ENCODE data around the gene HSBP1L1. TPM values are rescaled to one million over a fixed set of nuclear protein-coding genes. Genes with fewer than 3 reads are reported as not detected.

HSBP1L1 gene
- total RNA-seq, 1 donor from 2014 or later, result 1.8 TPM

GRCh38 chr18:79944126-79944731 is 20.2 kb upstream of the HSBP1L1 start:
- no peak for DNase-seq (ENCODE audit: low read depth in 2 of 2)

GRCh38 chr18:79944746-79945117 is 19.7 kb upstream of the HSBP1L1 start:
- no peak for DNase-seq (ENCODE audit: low read depth in 2 of 2)

- no peak for DNase-seq (ENCODE audit: low read depth in 2 of 2)
These were observed 19.1 kb upstream of the HSBP1L1 start for GRCh38 chr18:79945118-79946042.

DNA sequence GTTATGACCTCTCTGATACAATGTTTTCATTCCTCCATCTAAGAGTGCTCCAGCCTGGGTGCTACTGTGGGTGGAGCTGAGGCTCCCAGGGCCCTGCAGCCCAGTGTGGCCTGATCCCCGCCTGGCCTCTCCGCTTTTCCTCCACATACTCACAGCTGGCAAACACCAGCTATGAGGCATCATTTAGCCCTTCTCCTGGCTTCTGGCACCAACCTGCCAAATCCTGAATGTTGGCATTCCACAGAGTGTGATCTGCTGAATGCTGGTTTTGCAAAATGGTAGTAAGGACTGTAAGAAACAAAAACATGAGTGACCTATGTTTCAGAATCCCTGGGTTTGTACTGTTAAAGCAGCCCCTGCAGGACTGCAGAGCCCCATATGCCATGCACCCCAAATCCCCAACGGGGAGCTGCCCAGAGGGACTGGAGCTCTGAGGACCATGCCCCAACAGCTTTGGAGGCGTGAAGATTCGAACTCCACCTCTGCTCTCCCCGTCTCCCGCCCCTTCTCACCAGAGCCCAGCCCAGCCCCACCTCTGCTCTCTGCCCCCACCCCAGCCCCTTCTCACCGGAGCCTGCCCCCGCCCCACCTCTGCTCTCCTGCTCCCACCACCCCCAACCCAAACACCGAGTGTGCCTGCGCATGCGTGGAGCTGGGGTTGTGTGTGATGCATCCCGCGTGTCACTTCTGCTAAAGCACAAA is 17.2 kb upstream of the HSBP1L1 start:
- DNase-seq (ENCODE audit: low read depth in 2 of 2), result no peak

DNA sequence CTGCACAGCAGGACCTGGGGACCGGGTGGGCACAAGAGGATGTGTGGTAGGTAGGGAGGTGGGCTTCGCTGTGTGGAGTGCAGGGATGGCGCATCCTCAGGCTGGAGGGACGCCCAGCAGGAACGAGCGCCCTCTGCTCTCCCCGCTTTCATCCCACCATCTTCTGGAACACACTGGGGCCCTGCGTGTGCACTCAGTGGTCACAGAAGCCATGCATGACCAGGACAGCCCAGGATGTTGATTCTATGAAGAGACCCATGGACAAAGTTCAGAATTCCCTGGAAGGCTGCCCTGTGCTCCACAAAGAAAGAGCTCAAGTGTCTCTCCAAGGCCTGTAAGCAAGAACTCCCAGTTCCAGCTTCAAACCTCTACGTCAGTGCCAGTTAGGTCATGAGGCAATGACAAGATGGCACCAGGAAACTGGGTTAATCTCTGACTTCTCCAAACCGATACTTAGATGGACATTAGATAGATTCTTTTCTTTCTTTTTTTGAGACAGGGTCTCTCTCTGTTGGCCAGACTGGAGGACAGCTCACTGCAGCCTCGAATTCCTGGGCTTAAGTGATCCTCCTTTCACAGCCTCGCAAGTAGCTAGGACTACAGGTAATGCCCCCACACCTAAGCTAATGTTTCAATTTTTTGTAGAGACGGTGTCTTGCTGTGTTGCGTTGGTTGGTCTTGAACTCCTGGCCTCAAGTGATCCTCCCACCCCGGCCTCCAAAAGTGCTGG is 16.4 kb upstream of the HSBP1L1 start:
- DNase-seq (ENCODE audit: low read depth in 2 of 2), result no peak

GRCh38 chr18:79948719-79949411 is 15.6 kb upstream of the HSBP1L1 start:
- DNase-seq (ENCODE audit: low read depth in 2 of 2), result no peak

- peak in 1 of 2 donors; percentile 20 for DNase-seq (ENCODE audit: low read depth in 2 of 2)
These were observed 14.6 kb upstream of the HSBP1L1 start for GRCh38 chr18:79949697-79950487.

- peak; percentile 9 to 45 for DNase-seq (ENCODE audit: low read depth in 2 of 2)
These were observed 13.7 kb upstream of the HSBP1L1 start for GRCh38 chr18:79950515-79951341.

DNA sequence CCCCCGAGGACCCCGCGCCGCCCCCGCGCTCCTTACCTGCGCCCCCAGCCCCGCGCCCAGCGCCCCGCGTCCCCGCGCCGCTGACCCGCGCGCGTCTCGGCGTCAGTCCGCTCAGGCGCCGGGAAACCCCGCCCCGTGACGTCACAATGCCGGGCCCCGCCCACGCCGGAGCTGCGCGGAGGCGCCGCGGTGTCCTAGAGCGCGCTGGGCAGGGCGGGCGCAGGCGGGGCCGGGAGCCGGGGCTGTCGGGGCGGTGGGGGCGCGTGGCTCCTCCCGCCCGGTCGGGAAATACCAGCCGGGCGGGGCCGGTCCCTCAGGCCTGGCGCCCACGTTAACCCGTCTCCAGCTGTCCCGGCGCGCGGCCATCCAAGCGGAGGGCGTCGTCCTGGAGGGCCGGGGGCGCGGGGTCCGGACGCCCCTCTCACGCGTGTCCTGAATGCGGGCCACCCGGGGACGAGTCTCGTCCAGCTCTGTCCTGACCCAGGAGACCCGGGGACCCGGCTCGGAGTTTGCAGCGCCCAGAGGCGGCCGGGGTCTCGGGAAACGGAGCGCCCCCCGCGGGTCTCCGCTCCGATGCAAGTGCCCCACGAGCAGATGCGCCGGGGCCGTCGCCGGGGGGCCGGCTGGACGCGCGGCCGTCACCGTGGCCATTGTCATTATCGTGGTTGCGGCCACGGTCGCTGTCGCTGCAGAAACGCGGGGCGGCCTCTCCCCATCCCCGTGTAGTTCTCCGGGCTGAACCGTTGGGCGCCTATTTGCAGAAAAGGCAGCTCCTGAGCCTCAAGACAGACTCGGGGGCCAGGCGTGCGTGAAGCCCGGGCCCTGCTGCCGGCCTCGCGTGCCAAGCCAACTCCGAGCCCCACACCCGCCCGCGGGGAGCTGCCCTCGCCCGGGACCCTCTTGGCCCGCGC is 12.6 kb upstream of the HSBP1L1 start, which contains the start of gene SLC66A2:
Gene SLC66A2, minus strand, starts transcription at position 109 of the 911 bp plus-strand sequence. CDS start 727 bp downstream, outside the sequence.
- DNase-seq (ENCODE audit: low read depth in 2 of 2), result peak; percentile 65 to 88

GRCh38 chr18:79952456-79952995 is 11.9 kb upstream of the HSBP1L1 start:
- no peak for DNase-seq (ENCODE audit: low read depth in 2 of 2)

GRCh38 chr18:79952996-79953559 is 11.4 kb upstream of the HSBP1L1 start:
- no peak for DNase-seq (ENCODE audit: low read depth in 2 of 2)

DNA sequence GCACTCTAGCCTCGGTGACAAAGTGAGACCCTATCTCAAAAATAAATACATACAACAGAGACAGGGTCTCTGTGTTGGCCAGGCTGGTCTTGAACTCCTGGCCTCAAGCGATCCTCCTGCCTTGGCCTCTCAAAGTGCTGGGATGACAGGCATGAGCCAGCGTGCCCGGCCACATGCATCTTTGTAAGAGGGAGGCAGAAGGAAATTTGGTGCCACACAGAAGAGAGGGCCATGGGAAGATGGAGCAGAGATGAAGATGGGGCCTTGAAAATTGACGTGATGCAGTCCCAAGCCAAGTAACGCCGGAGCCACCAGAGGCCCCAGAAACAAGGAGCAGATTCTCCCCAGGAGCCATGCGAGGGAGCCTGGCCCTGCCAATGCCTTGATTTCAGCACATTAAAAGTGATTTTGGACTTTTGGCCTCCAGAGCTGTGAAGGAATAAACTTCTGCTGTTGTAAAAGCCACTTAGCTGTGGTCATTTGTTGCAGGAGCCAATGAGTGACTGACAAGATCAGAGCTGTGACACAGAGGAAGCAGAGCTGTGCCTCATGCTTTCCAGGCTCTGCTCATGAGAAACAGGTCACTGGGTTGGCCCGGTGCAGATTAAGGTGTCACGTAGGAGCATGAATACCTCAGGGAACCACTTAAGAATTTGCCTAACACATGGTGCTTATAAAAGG is 10.3 kb upstream of the HSBP1L1 start:
- DNase-seq (ENCODE audit: low read depth in 2 of 2), result no peak

- no peak for DNase-seq (ENCODE audit: low read depth in 2 of 2)
These were observed 9.7 kb upstream of the HSBP1L1 start for GRCh38 chr18:79954791-79955190.

DNA sequence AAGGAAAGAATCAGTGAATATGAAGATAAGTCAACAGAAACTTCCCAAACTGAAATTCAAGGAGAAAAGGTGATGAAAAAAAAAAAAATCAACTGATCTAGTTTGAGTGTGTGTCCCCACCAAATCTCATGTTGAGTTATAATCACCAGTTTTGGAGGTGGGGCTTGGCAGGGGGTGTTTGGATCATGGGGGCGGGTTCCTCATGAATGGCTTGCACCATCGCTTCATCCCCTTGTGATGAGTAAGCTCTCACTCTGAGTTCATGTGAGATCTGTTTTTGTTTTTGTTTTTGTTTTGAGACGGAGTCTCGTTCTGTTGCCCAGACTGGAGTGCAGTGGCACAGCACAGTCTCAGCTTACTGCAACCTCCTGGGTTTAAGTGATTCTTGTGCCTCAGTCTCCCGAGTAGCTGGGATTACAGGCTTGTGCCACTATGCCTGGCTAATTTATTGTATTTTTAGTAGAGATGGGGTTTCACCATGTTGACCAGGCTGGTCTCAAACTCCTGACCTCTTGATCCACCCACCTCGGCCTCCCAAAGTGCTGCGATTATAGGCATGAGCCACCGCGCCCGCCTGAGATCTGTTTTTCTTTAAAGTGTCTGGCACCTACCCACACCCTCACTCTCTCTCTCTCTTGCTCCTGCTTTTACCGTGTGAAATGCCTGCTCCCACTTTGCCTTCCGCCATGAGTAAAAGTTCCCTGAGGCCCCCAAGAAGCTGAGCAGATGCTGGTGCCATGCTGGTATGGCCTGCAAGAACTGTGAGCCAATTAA is 9.0 kb upstream of the HSBP1L1 start:
- no peak for DNase-seq (ENCODE audit: low read depth in 2 of 2)

DNA sequence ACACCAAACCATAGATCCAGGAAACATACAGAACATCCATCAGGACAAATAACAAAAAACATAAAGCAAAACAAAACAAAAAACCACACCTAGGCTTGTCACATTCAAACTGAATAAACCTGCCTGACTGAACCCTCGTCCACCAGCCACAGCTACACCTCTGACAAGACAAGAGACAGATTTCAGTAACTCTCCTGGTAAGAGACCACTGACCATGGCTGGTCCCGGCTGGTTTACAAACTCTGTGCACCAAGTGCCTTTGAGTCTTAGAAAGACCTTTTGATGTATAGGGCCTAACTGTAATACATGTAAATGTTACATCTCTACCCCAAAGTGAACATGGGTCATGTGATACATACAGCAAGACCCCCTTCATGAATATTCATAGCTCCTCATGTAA is 8.2 kb upstream of the HSBP1L1 start:
- DNase-seq (ENCODE audit: low read depth in 2 of 2), result no peak

DNA sequence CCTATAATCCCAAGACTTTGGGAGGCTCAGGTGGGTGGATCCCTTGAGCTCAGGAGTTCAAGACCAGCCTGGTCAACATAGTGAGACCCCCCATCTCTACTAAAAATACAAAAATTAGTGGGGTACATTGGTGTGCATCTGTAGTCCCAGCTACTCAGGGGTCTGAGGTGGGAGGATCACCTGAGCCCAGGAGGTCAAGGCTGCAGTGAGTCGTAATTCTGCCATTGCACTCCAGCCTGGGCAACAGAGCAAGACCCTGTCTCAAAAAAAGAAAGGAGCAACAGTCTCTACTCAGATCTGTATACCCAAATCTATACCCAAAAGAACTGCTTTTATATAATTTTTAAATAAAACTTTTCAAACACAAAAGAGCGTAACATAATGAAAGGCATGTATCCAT is 5.5 kb upstream of the HSBP1L1 start:
- no peak for DNase-seq (ENCODE audit: low read depth in 2 of 2)
